ENCODE measurements around the gene ALG13.
"Not testable (repeated sequence)": the region's sequence is repeated elsewhere in the genome, so short reads cannot be mapped to it uniquely, and the experiment has no call there.

ALG13 gene

GRCh38 chrX:111680988-111681779, at the start of gene ALG13:
TSS of gene ALG13 (plus strand) at chrX:111681170. CDS start at chrX:111681219, 49 bp downstream.
- DNase-seq: peak; percentile 51

- no peak for DNase-seq
These were observed 45.9 kb upstream of the ALG13 start for GRCh38 chrX:111634823-111635729.

DNA sequence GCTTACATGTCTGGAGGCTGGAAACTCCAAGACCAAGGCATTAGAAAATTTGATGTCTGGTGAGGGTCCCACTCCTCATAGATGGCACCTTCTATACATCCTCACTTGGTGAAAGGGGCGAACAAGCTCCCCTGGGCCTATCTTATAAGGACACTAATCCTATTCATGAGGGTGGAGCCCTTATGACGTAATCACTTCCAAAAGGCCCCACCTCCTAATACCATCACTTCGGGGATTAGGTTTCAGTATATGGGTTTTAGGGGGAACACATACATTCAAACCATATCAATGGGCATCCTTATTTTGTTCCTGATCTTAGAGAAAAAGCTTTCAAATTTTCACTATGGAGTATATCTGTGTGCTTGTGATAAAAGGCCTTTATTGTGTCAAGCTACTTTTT, 39.0 kb upstream of the ALG13 start:
- no peak for DNase-seq

DNA sequence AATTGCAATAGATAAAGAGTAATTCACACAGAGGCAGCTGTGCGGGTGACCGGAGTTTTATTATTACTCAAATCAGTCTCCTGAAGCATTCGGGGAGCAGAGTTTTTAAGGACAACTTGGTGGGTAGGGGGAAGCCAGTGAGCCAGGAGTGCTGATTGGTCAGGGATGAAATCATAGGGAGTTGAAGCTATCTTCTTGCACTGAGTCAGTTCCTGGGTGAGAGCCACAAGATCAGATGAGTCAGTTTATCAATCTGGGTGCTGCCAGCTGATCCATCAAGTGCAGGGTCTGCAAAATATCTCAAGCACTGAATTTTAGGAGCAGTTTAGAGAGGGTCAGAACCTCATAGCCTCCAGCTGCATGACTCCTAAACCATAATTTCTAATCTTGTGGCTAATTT, 35.8 kb upstream of the ALG13 start:
- not testable (repeated sequence) for DNase-seq

- no peak for DNase-seq
These were observed 35.4 kb upstream of the ALG13 start for GRCh38 chrX:111645607-111646006.

DNA sequence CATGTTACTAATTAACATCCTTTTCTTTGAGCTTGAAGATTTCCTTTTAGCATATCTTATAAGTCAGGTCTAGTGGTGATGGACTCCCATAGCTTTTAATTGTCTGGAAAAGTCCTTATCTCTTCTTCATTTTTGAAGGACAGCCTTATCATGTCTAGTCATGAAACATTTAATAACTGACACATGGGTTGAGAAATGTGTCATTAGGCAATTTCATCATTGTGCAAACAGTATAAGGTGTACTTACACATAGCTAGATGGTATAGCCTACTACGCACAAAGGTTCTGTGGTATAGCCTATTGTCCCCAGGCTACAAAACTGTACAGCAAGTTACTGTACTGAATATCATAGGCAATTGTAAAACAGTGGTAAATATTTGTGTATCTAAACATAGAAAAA, 34.5 kb upstream of the ALG13 start:
- no peak for DNase-seq

DNA sequence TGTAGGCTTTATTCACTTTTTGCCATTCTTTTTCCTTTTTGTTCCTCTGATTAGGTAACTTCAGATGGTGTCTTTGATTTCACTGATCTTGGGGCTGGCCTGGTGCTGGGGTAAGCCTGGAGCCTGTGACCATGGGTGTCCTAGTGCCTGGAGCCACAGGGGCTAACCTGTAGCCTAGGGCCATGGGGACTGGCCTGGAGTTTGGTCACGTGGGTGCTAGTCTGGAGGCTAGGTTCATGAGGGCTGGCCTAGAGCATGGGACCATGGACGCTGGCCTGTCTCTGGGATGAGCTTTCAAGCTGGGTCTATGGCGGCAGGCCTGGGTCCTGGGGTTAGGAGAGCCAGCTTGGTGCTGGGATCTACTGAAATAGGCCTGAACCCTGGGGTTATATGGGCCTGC, 32.2 kb upstream of the ALG13 start:
- DNase-seq: no peak

GRCh38 chrX:111649638-111650037, 31.3 kb upstream of the ALG13 start:
- DNase-seq: no peak

DNA sequence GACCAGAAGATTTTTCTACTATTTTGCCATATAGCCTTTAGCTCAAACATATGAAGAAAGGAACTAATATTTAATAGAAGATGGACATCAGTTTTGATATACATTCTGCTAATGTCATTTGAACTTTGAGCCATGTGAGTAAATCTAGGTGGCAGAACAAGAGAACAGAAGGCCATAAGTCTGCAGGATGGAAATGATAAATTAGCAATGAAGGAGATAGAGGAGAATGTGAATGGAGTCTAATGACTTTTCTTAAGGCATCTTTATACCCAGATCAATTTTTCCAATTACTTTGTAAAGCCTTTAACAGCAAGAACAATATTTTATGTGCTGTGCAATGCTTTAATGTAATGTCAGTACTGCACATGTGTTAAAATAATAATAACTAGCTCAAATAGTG, 30.1 kb upstream of the ALG13 start:
- no peak for DNase-seq

DNA sequence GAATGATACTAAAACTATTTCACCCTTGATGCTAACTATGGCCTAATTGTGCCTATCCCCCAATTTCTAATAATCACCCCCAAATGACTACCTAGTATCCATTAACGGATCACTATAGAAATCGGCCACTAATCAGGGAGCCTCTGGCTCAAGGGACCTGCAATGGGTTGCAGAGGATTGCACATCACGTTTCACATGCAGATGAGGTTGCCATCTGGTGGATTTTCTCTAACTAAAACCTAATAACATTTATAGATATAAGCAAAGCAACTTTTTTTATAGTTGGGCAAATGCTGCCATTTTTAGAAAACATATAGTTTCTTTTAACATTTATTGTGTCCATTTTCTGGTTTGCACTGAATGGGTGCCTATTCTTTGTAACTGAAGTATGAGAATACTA, 28.3 kb upstream of the ALG13 start:
- no peak for DNase-seq

GRCh38 chrX:111661241-111661640, 19.7 kb upstream of the ALG13 start:
- DNase-seq: no peak

DNA sequence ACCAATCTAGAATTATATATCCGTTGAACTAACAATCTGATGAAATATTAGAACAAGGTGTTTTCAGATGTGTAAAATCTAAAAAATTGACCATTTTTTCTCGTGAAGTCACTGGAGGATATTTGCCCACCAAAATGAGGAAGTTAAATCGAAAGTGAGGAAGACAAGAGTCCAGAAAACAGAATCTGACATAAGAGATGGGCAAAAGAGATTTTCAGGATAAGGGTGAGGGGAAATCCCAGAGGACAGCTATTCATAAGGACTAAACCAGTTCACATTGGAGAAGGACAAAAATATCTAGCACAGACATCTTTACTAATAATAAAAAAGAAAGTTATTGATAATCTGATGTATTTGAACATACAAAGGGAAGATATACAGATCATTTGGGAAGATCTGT, 18.7 kb upstream of the ALG13 start:
- no peak for DNase-seq

DNA sequence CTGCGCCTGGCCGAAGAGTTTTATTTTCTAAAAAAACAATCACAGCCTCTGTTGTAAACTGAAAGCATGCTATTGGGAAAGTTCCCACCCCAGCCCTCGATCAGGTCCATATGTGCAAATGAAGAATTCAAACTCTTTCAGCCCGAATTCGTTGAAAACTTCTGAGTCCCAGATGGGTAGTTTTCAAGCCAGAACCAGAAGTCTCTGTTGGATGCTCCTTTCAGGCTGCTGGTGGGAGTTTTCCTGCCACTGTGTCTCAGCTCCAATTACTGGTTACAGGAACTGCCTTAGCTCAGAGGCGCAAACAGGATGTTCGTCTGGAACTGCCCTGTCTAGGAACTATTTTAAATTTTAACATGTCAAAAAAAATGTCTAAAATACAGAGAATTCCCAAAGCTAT, 9.3 kb upstream of the ALG13 start:
- no peak for DNase-seq

DNA sequence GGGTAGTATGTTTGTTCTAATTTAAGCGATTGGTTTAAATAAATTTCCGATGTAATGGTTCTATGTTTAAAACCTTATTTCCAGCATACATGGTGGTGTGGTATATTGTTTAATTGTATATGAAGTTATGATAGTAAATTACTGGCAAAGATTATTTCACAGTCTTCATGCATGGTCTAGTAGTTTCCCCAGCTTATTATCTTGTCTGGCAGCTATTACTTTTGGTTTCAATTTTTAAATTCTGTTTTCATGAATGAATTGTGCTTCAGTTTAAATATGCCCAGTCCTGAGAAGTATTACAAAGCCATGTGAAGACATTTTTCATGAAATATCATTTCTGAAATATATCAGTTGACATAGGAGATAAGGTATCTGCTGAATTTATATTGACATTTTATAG, 6.3 kb downstream of the ALG13 start:
- DNase-seq: no peak

DNA sequence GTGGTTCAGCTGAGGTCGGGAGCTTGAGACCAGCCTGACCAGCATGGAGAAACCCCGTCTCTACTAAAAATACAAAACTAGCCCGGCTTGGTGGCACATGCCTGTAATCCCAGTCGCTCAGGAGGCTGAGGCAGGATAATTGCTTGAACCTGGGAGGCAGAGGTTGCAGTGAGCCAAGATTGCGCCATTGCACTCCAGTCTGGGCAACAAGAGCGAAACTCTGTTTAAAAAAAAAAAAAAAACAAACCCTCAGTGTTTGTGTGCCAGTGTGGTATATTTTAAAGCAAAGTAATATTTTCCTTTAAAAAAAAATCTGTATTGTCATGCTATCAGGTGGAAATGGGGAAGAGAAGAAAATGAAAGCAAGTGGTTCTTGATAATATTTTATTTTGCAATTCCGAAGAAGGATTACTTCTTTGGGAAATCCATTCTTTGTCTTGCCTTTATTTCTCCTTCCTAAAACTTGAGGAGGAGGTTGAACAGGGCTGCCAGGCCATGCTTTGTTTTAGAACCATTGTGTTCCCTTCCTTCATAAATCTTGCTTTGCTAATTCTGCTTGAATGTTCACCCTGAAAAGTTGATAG, 14.4 kb downstream of the ALG13 start:
- DNase-seq: no peak

GRCh38 chrX:111719426-111720210, 38.6 kb downstream of the ALG13 start:
- no peak for DNase-seq

DNA sequence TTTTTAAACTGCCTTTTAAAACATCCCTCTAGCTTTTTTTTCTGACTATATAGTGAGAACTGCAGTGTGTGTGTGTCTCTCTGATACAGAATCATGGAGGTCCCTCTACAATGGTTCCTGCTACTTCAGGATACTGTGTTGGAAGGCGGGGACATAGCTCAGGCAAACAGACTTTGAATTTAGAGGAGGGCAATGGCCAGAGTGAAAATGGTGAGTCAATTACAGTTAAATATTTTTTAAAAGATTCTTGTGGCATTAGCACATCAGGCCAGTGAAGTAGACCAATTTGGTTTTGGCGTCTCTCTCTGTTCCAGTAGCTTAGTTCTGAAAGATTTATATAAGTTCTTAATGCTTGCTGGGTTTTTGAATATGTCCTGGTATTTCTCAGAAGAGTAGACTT, 47.1 kb downstream of the ALG13 start:
- no peak for DNase-seq

DNA sequence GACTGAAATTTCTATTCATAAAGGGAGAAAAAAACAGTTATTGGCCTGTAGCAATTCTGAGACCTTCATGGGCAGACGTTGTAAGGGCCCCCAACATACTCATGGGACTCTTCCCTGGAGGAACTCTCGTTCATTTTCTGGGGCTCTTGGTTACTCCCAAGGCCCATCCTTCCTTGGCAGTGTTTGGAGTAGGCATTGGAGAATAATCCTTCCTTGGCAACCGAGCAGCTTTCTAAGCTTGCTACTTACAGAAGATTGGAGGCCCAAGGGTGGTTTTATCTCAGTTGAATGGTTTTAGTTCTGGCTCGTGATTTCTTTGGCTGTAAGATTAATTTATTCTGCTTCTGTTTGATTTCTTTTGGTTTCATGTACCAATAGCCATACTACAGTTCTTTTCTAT, 50.4 kb downstream of the ALG13 start:
- DNase-seq: no peak

DNA sequence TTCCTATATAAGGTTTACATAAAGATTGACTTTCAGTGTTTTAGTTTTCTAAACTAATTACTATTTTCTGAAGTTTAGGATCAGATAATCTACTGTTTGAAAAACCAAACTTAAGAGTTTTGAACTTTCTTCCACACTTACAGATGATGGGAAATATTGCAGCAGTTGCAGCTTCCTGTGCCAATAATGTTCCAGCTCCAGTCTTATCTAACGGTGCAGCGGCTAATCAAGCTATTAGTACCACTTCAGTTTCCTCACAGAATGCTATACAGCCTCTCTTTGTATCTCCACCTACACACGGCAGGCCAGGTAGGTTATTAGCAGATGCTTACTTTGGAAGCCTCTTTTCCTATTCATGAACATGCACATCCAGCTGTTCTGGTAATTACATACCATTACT, 55.6 kb downstream of the ALG13 start:
- DNase-seq: no peak

- DNase-seq: no peak
These were observed 61.0 kb downstream of the ALG13 start for GRCh38 chrX:111742018-111742417.

DNA sequence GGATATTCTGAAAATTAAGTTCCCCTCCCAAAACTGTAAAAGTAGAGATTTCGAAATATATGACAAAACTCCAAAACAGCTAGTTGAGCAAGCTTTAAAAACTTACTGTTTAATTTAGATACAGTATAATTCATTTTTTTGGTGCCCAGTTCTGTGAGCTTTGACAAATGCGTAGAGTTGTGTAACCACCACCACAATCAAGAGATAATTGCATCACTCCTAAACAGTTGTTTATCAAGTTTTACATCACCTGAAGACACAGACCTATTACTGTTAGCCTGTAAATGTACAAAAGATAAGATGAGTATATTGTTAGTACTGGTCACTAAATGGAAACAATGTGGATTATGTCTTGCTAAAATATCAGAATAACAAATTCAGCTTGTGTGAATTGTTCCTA, 62.3 kb downstream of the ALG13 start:
- no peak for DNase-seq

GRCh38 chrX:111756486-111756885, 75.5 kb downstream of the ALG13 start:
- DNase-seq: no peak

DNA sequence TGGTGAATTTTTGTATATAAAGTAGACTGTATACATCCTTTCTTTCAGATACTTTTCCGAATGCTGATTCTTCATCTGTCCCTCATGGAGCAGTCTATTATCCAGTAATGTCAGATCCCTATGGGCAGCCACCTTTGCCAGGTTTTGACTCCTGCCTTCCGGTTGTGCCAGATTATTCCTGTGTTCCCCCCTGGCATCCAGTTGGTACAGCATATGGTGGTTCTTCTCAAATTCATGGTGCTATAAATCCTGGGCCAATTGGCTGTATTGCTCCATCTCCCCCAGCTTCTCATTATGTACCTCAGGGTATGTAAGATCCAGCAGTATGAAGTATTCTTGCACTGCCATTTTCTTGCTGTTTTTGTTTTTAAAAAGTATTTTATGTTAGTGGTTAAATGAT, 78.7 kb downstream of the ALG13 start:
- DNase-seq: no peak

Measured in NCI-H1417 treated with DMSO at 0.1 percent for 48 hours (cell line).